Astrocyte (in vitro differentiated cells and primary cell): ENCODE results near the gene EIF3K.

Experiments used
- CTCF ChIP-seq: IDR thresholded peaks from 2 replicates; pipeline ENCODE4 v1.5.1; 2011; ENCODE audit warnings: low read depth, mild to moderate bottlenecking, inconsistent platforms, low read length, moderate library complexity; ENCODE audit not compliant: insufficient read depth
- EZH2 ChIP-seq: IDR thresholded peaks from 2 replicates; pipeline ENCODE4 v1.6.1; 2012; ENCODE audit warnings: mild to moderate bottlenecking, low read length, inconsistent platforms; ENCODE audit not compliant: insufficient read depth

- no peak for TF ChIP-seq CTCF
- TF ChIP-seq EZH2 = no peak
Observed at GRCh38 chr19:38678217-38678890, 59.4 kb downstream of the EIF3K start.
